Transverse colon (tissue), 4 donors: ENCODE results near the gene SERPINB2. TPM values are rescaled to one million over a fixed set of nuclear protein-coding genes. Genes with fewer than 3 reads are reported as not detected.

ENCODE experiments used
- DNase-seq: peaks from one replicate; pipeline ENCODE4 v3.0.0-alpha.2; 2019
- H3K27ac ChIP-seq, 4 donors: fragments of 200-600 bp; sonication (generic); 2 replicates each; pipeline ENCODE4 v1.5.1; 2016 to 2018; ENCODE audit warnings: inconsistent platforms in 4 of 4
- H3K27me3 ChIP-seq: fragments of 200-600 bp; sonication (generic); 2 replicates; pipeline ENCODE4 v1.5.1; 2017; ENCODE audit warnings: inconsistent platforms
- H3K36me3 ChIP-seq, 4 donors: fragments of 200-600 bp; sonication (generic); 2 replicates each; pipeline ENCODE4 v1.5.1; 2017 to 2019; ENCODE audit warnings: inconsistent platforms in 4 of 4
- H3K4me1 ChIP-seq, 4 donors: fragments of 200-600 bp; sonication (generic); 2 replicates each; pipeline ENCODE4 v1.5.1; 2017 to 2020; ENCODE audit warnings: inconsistent platforms in 4 of 4
- H3K4me3 ChIP-seq, 4 donors: fragments of 200-600 bp; sonication (generic); 1 replicate in 1 of 4; 2 replicates in 3 of 4; pipeline versions ENCODE4 v1.5.1 to v1.6.1; 2017 to 2019; ENCODE audit warnings: inconsistent platforms in 4 of 4
- H3K9me3 ChIP-seq, 2 donors: fragments of 200-600 bp; sonication (generic); 2 replicates each; pipeline ENCODE4 v1.5.1; 2017 to 2019; ENCODE audit warnings: inconsistent platforms in 2 of 2
- EP300 ChIP-seq: sonication (generic); formaldehyde crosslinking; IDR thresholded peaks from one replicate; pipeline ENCODE4 v1.6.1; 2017; ENCODE audit warnings: antibody characterized with exemption, low read depth
- POLR2A ChIP-seq: fragments of 450-650 bp; IDR thresholded peaks from one replicate; pipeline ENCODE4 v1.6.1; 2016; ENCODE audit warnings: antibody characterized with exemption, mild to moderate bottlenecking, moderate library complexity
- POLR2AphosphoS5 ChIP-seq, 3 donors: sonication (generic); formaldehyde crosslinking; IDR thresholded peaks; one replicate each; pipeline ENCODE4 v1.6.1; 2016; ENCODE audit warnings: antibody characterized with exemption in 3 of 3
- WGBS, 2 donors: methylation state at CpG; one replicate each; pipeline ENCODE4 v1.1.5; 2018; ENCODE audit warnings: low coverage in 1 of 2; 5-methylcytosine and 5-hydroxymethylcytosine counted together
- in situ Hi-C, 4 donors: fragments of 200-750 bp; cut with MboI; loops; one replicate each; pipeline versions ENCODE4 v1.15.0 to v1.15.1; 2017; ENCODE audit warnings: low sequenced_read_pairs in 3 of 4, low pct_ligation_motif_present in 1 of 4, low pct_unique_long_range_greater_than_20kb in 1 of 4
- intact Hi-C: fragments of 100-400 bp; cut with DNase I; formaldehyde crosslinking; loops from one replicate; pipeline ENCODE4 v1.15.1; 2023; ENCODE audit warnings: low total_unique reads
- total RNA-seq, 4 donors: library from RNA; depleted of rRNA; stranded (reverse); fragments of >200 nt; gene quantifications; one replicate each; pipeline ENCODE4 v1.1.0, GENCODE V29; 2016
- TF ChIP-seq, protein P1 (sequence below), 5 experiments: fragments of 200-600 bp in 3 of 5; fragments of 450-650 bp in 2 of 5; sonication (generic) in 3 of 5; IDR thresholded peaks; 1 replicate in 2 of 5; 2 replicates in 3 of 5; pipeline ENCODE4 v1.5.1; 2016 to 2017; ENCODE audit warnings: antibody characterized with exemption in 5 of 5, inconsistent platforms in 3 of 5, mild to moderate bottlenecking in 2 of 5, moderate library complexity in 1 of 5

The SERPINB2 gene
- total RNA-seq, 4 donors from 2014 or later = 48.3 TPM; not detected in 3

DNA sequence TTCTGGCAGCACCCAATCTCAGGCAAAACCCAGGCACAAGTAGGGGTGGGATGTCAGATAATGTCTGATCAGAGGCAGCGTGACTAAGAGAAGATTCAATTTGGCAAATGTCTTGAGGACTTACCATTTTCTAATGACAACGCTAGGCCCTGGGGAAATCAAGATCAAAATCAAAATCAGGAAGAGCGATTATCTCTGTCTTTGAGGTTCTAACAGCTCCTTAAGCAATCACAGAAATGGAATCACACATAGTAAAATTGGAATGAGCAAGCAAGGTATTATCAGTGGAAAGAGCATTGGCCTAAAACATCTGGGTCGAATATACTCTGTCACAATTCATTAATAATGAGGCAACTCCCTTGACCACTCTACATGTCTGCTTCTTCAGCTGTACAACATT lies 8.6 kb upstream of the SERPINB2 start:
- Histone ChIP-seq H3K4me1 (no peaks in the 10 kb centered on the region), H3K9me3 (no peaks in the 10 kb centered on the region), H3K4me3 (no peak overlapping the region), H3K27me3 (no peaks in the 10 kb centered on the region), H3K27ac (no peak overlapping the region), H3K36me3 (no peaks in the 10 kb centered on the region)
- intact Hi-C loops (no loop called here), in situ Hi-C loops (no loop called here)
- no peak for DNase-seq
- 79 to 80% methylated on average over 3 to 4 of the region's 4 CpGs for WGBS, 2 donors
- TF ChIP-seq, protein P1, sequence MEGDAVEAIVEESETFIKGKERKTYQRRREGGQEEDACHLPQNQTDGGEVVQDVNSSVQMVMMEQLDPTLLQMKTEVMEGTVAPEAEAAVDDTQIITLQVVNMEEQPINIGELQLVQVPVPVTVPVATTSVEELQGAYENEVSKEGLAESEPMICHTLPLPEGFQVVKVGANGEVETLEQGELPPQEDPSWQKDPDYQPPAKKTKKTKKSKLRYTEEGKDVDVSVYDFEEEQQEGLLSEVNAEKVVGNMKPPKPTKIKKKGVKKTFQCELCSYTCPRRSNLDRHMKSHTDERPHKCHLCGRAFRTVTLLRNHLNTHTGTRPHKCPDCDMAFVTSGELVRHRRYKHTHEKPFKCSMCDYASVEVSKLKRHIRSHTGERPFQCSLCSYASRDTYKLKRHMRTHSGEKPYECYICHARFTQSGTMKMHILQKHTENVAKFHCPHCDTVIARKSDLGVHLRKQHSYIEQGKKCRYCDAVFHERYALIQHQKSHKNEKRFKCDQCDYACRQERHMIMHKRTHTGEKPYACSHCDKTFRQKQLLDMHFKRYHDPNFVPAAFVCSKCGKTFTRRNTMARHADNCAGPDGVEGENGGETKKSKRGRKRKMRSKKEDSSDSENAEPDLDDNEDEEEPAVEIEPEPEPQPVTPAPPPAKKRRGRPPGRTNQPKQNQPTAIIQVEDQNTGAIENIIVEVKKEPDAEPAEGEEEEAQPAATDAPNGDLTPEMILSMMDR (IDR thresholded peaks at IDR 0.05) = no peak
- TF ChIP-seq EP300 (no peak), POLR2AphosphoS5 (IDR thresholded peaks at IDR 0.05) (no peak), POLR2A (no peak)

DNA sequence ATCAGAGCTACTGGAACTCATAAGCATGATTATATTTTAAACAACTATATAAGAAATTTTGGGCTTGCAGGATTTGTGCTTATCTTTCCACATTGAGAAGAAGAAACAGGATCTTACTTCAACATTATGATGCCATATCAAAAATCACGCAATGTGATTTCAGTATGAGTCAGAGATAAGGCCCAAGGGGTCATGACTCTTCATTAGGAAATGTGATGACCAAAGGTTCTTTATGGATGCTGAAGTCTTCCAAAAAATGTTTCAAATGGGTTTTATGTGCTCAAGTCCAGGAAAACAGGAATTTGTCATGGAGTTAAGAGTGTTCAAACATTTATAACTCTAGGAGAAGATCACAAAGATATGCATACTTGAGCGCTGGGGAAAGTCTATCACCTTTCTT lies 7.8 kb upstream of the SERPINB2 start:
- no peaks in the 10 kb centered on the region for H3K27me3 ChIP-seq
- DNase-seq = no peak
- no peaks in the 10 kb centered on the region for H3K9me3 ChIP-seq
- no peak for TF ChIP-seq POLR2AphosphoS5 (IDR thresholded peaks at IDR 0.05)
- TF ChIP-seq, protein P1 (IDR thresholded peaks at IDR 0.05) = no peak
- no peak for TF ChIP-seq POLR2A
- no peak for TF ChIP-seq EP300
- in situ Hi-C loops = no loop called here
- WGBS, 2 donors = 76 to 78% methylated on average over 2 of the region's 2 CpGs
- intact Hi-C loops = no loop called here
- no peak overlapping the region for H3K27ac ChIP-seq
- no peaks in the 10 kb centered on the region for H3K4me1 ChIP-seq
- no peak overlapping the region for H3K4me3 ChIP-seq
- H3K36me3 ChIP-seq = no peaks in the 10 kb centered on the region

DNA sequence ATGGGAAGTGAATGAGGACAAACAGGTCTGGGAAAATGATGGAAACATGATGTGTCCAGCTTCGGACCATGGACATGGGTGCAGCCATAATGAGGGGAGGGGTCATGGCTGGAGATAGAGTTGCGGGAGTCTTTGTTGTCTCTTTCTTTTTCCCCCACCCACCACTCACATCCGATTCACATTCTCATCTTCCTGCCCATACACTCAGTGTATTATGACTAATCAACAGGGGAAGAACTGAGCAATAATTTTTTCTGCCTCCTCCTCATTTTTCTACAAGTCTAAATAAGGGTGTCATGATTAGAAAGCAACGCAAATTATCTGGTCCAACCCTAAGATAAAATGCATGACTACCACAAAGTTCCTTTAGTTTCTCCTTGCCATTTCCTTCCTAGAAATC lies 5.7 kb upstream of the SERPINB2 start:
- TF ChIP-seq POLR2A (no peak), EP300 (no peak), POLR2AphosphoS5 (IDR thresholded peaks at IDR 0.05) (no peak)
- TF ChIP-seq, protein P1 (IDR thresholded peaks at IDR 0.05) = no peak
- 71 to 78% methylated on average over 4 of the region's 4 CpGs for WGBS, 2 donors
- intact Hi-C loops (no loop called here), in situ Hi-C loops (no loop called here)
- Histone ChIP-seq H3K4me1 (no peaks in the 10 kb centered on the region), H3K36me3 (no peaks in the 10 kb centered on the region), H3K27ac (no peak overlapping the region), H3K9me3 (no peaks in the 10 kb centered on the region), H3K27me3 (no peaks in the 10 kb centered on the region), H3K4me3 (no peak overlapping the region)
- no peak for DNase-seq

DNA sequence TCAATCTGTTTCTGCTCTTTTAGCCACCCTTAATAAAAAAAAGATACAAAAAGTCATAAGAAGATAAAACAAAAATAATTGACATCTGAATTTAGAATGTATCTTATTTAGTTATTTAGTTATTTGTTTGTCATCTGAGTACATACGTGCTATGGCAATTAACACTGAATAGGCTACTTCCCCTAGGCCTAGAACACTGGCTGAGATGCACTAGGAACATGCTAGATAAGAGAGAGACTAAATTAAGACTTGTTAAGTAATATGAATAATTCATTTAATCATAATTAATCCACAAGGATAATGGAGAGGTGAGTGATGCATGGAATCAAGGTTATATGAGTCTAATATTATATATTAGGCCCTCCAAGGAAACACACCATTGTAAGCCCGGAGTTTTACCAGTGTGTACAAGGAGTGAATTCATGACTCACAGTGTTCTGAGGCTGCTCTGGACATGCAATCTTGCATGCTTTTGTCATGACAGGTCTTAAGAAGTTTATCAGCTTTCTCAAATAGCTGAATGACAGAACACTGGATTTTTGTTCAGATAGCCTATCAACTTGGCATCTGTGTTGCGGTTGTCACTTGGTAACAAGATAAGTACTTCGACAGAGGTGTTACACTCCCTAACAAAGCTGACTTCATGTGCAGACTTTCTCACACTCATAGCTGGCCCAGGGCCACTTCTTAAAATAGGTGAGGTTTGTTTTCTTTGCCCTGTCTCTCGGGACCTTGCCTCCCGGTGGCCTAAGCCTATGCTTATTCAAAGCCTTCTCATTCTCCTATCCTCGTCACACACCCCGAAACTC lies 5.0 kb upstream of the SERPINB2 start:
- H3K9me3 ChIP-seq = no peaks in the 10 kb centered on the region
- H3K27ac ChIP-seq = no peak overlapping the region
- no peaks in the 10 kb centered on the region for H3K27me3 ChIP-seq
- no peak overlapping the region for H3K4me3 ChIP-seq
- H3K36me3 ChIP-seq = no peaks in the 10 kb centered on the region
- in situ Hi-C loops = no loop called here
- DNase-seq = no peak
- intact Hi-C loops = no loop called here
- 58 to 64% methylated on average over 6 to 8 of the region's 8 CpGs for WGBS, 2 donors
- TF ChIP-seq POLR2A (no peak), POLR2AphosphoS5 (IDR thresholded peaks at IDR 0.05) (no peak), EP300 (no peak)
- TF ChIP-seq, protein P1 (IDR thresholded peaks at IDR 0.05) = no peak
- H3K4me1 ChIP-seq = no peaks in the 10 kb centered on the region
